HepG2 (cell line): ENCODE measurements around the gene SNX11. TPM values are rescaled to one million over a fixed set of nuclear protein-coding genes. Genes with fewer than 3 reads are reported as not detected.

Source experiments
- ARNT2 ChIP-seq: sonication (generic); formaldehyde crosslinking; IDR thresholded peaks from 2 replicates; pipeline ENCODE4 v1.8.0; 2022; ENCODE audit warnings: mild to moderate bottlenecking, low read depth, missing genetic modification reagents, moderate library complexity
- KMT2A ChIP-seq: sonication (generic); formaldehyde crosslinking; IDR thresholded peaks from 2 replicates; pipeline ENCODE4 v1.4.0; 2020; ENCODE audit warnings: missing genetic modification reagents
- LBX2 ChIP-seq: sonication (generic); formaldehyde crosslinking; IDR thresholded peaks from 2 replicates; pipeline ENCODE4 v1.5.0; 2020; ENCODE audit warnings: missing genetic modification reagents, mild to moderate bottlenecking, borderline replicate concordance
- PITX1 ChIP-seq: sonication (generic); formaldehyde crosslinking; IDR thresholded peaks from 2 replicates; pipeline ENCODE4 v1.5.1; 2020; ENCODE audit warnings: mild to moderate bottlenecking, missing genetic modification reagents
- THAP9 ChIP-seq: sonication (generic); formaldehyde crosslinking; IDR thresholded peaks from 2 replicates; pipeline ENCODE4; 2020; ENCODE audit warnings: missing genetic modification reagents, mild to moderate bottlenecking, borderline replicate concordance
- ZNF646 ChIP-seq: sonication (generic); formaldehyde crosslinking; IDR thresholded peaks from 2 replicates; pipeline ENCODE4 v1.9.0; 2021; ENCODE audit warnings: mild to moderate bottlenecking, missing genetic modification reagents
- ZNF674 ChIP-seq: sonication (generic); formaldehyde crosslinking; IDR thresholded peaks from 2 replicates; pipeline ENCODE4 v1.5.0; 2020; ENCODE audit warnings: low read depth, mild to moderate bottlenecking, missing genetic modification reagents
- ZNF878 ChIP-seq: sonication (generic); formaldehyde crosslinking; IDR thresholded peaks from 2 replicates; pipeline ENCODE4 v1.8.1; 2023; ENCODE audit warnings: mild to moderate bottlenecking, missing genetic modification reagents, moderate library complexity
- polyA plus RNA-seq, 8 experiments: library from polyadenylated mRNA; depleted of rRNA in 3 of 8; stranded (reverse) in 7 of 8; unstranded in 1 of 8; fragments of >200 nt; fragmentation: Illumina TruSeq in 4 of 8; extraction: Trizol in 4 of 8; gene quantifications; 2 replicates each; pipeline versions ENCODE4 v1.2.1 to v1.2.3, GENCODE V29; 2011 to 2016; ENCODE audit warnings: low read depth in 4 of 8, missing spikeins in 1 of 8, mixed read lengths in 1 of 8; ENCODE audit not compliant: insufficient read depth in 1 of 8
- total RNA-seq, 5 experiments: library from RNA; depleted of rRNA; stranded (reverse); fragments of >200 nt; fragmentation: Illumina TruSeq; extraction: Trizol; gene quantifications; 2 replicates each; pipeline ENCODE4 v1.2.3, GENCODE V29; 2016; ENCODE audit warnings: low read depth in 1 of 5

SNX11 gene
- total and polyA plus RNA-seq, 2 of the 13 experiments (the other 11 are each of a cell fraction or from before 2014, with no cell fraction given), result 12.9 to 14.0 TPM

GRCh38 chr17:48107137-48108055, at the start of gene SNX11 (continued):
- no peak for TF ChIP-seq ZNF646 (CRISPR knock-in tag)
- TF ChIP-seq LBX2 (CRISPR knock-in tag), result 0 out of 2 replicates have a peak, but pooled peaks have one; percentile 60
- TF ChIP-seq PITX1 (CRISPR knock-in tag), result peak; percentile 75
- TF ChIP-seq ARNT2 (CRISPR knock-in tag), result peak; percentile 78; the same call in 1 of the 2 replicates
- TF ChIP-seq KMT2A, result peak; percentile 73; the same call in 1 of the 2 replicates
- 0 out of 2 replicates have a peak, but pooled peaks have one; percentile 64 for TF ChIP-seq ZNF674 (CRISPR knock-in tag)
- TF ChIP-seq ZNF878 (CRISPR knock-in tag), result no peak
- TF ChIP-seq THAP9, result peak; percentile 97
